Measurements from ENCODE around the gene FBXO31.

- TF ChIP-seq CTCF (IDR thresholded peaks at IDR 0.05) = no peak
- no peak for TF ChIP-seq POLR2A (IDR thresholded peaks at IDR 0.05)
Observed at GRCh38 chr16:87366930-87367329, 16.6 kb downstream of the FBXO31 start.
